ENCODE data around the gene ABCB8. TPM values are rescaled to one million over a fixed set of nuclear protein-coding genes. Genes with fewer than 3 reads are reported as not detected.

The ABCB8 gene
- total RNA-seq, 6 donors from 2014 or later = 38.3 to 58.7 (median 42.5) TPM

DNA sequence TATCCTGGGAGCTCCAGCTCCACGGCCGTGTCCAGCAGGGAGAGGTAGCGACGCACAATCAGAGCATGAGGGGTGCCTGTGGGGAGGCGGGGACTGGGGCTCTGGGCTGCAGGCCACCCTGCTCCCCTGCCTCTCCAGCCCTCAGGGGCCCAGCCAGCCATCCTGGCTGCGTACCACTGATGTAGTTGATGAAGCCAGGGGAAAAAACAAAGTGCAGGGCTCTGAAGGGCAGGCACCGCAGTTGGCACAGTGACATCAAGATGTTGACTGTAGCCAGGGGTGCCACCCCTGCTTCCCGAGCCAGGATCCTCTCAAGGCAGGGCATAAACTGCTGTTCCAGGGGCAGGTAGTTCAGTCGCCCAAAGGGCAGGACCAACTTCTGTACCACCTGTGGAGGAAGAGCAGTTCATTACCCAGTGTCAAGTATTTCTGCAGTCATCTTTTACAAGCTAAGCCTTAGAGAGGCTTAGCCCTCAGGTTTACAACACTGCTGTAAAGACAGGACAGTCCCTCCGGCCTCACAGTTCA, 49.5 kb downstream of the ABCB8 start:
- 77 to 87% methylated on average over 8 to 10 of the region's 10 CpGs for WGBS, 2 donors
- H3K27ac ChIP-seq = no peak overlapping the region
- H3K27me3 ChIP-seq = no peaks in the 10 kb centered on the region
- peaks cover 28 to 43% (median 37%) of the 10 kb centered on the region in 4 donors for H3K4me1 ChIP-seq
- ATAC-seq (ENCODE audit: low FRiP score in 2 of 2) (no peak), DNase-seq (peak in 1 of 2 donors; percentile 52)
- no peaks in the 10 kb centered on the region for H3K9me3 ChIP-seq
- TF ChIP-seq, protein P1, sequence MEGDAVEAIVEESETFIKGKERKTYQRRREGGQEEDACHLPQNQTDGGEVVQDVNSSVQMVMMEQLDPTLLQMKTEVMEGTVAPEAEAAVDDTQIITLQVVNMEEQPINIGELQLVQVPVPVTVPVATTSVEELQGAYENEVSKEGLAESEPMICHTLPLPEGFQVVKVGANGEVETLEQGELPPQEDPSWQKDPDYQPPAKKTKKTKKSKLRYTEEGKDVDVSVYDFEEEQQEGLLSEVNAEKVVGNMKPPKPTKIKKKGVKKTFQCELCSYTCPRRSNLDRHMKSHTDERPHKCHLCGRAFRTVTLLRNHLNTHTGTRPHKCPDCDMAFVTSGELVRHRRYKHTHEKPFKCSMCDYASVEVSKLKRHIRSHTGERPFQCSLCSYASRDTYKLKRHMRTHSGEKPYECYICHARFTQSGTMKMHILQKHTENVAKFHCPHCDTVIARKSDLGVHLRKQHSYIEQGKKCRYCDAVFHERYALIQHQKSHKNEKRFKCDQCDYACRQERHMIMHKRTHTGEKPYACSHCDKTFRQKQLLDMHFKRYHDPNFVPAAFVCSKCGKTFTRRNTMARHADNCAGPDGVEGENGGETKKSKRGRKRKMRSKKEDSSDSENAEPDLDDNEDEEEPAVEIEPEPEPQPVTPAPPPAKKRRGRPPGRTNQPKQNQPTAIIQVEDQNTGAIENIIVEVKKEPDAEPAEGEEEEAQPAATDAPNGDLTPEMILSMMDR (IDR thresholded peaks at IDR 0.05) = no peak
- TF ChIP-seq EP300 (IDR thresholded peaks at IDR 0.05) = no peak
- no peak for TF ChIP-seq POLR2AphosphoS5 (IDR thresholded peaks at IDR 0.05)
- no peak overlapping the region for H3K4me3 ChIP-seq
- H3K36me3 ChIP-seq = peaks cover 6 to 54% (median 38%) of the 10 kb centered on the region in 4 donors

DNA sequence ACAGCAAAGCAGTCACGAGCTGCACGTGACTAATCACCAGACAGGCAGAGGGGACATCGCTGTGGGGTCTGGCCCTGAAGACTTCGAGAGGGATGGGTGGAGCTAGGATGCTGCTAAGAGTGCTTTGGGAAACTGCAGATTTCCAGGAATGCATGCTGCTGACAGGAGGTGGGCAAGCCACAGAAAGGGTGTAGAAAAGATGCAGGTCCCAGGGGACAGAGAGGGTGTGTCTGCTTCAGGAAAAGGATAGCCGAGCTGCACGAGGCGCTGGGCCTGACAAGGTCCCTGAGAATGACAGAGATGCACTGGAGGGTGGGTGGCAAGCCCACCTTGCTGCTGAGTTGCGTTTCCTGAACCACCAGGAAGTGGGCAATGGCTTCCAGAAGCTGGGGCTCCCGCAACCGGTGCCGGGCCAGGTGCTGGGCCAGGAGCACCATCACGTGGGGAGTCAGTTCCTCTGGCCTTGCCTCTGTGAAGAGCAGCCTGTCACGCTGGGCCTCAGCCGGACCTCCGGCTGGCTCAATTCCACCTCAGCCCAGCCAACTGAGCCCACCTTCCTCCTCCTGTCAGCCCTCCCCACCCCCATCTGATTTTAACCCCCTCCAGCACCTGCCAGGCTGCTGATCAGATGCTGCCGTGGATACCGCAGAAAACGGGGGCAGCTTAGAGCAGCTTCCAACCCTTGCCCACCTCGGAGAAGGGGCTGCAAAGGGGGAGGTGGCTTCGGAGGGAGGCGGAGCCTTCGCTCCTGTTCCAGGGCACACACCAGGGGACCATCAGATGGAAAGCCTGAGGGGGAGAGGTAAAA, 50.2 kb downstream of the ABCB8 start:
- no peaks in the 10 kb centered on the region for H3K27me3 ChIP-seq
- H3K4me1 ChIP-seq = peaks cover 28 to 48% (median 39%) of the 10 kb centered on the region in 4 donors
- ATAC-seq (ENCODE audit: low FRiP score in 2 of 2) = no peak
- WGBS, 2 donors = 65 to 67% methylated on average over 22 of the region's 22 CpGs
- peaks cover 5 to 47% (median 32%) of the 10 kb centered on the region in 4 donors for H3K36me3 ChIP-seq
- no peaks in the 10 kb centered on the region for H3K9me3 ChIP-seq
- TF ChIP-seq, protein P1 (IDR thresholded peaks at IDR 0.05) = no peak
- no peak for TF ChIP-seq POLR2A (IDR thresholded peaks at IDR 0.05)
- no peak for TF ChIP-seq POLR2AphosphoS5 (IDR thresholded peaks at IDR 0.05)
- peak in 1 of 2 donors; percentile 69 for DNase-seq
- H3K4me3 ChIP-seq = no peak overlapping the region
- H3K27ac ChIP-seq = peak overlapping the region in 1 of 4 donors; percentile 8

DNA sequence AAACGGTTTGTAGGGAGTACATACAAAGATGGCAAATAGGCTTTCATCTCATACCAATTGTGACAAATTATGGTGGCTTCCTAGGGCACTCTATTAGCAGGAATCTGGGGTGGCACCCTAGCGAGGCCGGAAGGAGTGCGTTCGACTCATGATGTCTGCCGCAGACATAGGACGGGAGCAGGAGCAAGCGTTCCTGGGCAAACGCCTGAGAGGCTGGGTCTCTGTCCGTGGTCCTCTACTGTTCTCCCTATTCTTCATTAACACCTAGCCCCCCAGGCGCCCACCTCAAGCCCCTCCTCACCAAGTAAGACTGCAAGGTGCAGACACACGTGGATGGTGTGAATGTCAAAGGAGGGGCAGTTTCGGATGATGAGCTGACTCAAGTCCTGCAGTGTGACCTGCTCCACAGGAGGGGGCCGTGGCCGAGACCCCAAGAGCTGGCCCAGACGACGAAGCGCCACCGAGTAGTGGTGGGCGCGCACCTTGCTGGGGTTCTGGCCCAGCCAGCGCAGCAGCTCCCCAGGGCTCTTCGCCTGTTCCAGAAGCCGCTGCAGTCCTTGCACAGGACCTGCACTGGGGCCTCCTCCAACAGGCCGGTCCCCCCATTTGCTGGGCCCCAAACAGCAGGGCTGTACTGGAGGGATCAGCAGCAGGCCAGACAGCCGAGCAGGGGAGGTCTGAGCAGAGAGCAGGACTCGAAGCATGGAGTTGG, 51.1 kb downstream of the ABCB8 start:
- TF ChIP-seq EP300 (IDR thresholded peaks at IDR 0.05) (no peak), POLR2AphosphoS5 (IDR thresholded peaks at IDR 0.05) (no peak), POLR2A (IDR thresholded peaks at IDR 0.05) (no peak)
- TF ChIP-seq, protein P1 (IDR thresholded peaks at IDR 0.05) = no peak
- Histone ChIP-seq H3K27ac (peak overlapping the region; percentile 94 to 97 (median 96)), H3K27me3 (no peaks in the 10 kb centered on the region), H3K9me3 (no peaks in the 10 kb centered on the region), H3K4me1 (peaks cover 34 to 53% (median 44%) of the 10 kb centered on the region in 4 donors), H3K36me3 (peaks cover 0 to 38% (median 23%) of the 10 kb centered on the region in 4 donors), H3K4me3 (peak overlapping the region; percentile 70 to 99 (median 88))
- ATAC-seq (ENCODE audit: low FRiP score in 2 of 2) (no peak), DNase-seq (peak in 1 of 2 donors; percentile 73)
- 74 to 78% methylated on average over 24 to 26 of the region's 27 CpGs for WGBS, 2 donors

DNA sequence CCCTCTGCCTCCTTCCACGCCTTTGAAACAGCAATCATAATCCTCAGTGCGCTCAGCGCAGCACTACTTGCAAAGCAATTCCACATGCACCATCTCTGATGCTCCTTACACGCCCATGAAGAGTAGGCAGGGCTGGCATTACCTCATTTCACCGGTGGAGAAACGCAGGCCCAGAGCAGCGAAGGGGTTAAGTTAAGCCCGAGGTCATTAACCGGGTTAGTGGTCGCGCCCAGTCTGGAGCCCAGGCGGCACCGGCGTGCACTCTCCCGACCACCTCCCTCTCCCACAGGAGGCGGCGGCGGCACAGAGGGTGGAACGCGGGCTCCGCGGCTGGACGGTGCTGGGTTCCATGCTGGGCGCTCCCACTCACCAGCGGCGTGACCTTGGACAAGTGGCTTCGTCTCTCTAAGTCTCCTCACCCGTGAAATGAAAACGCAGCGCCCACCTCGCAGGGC, 51.8 kb downstream of the ABCB8 start:
- no peaks in the 10 kb centered on the region for H3K27me3 ChIP-seq
- DNase-seq (no peak), ATAC-seq (ENCODE audit: low FRiP score in 2 of 2) (peak; percentile 0 to 14)
- 2 to 3% methylated on average over 18 to 21 of the region's 31 CpGs for WGBS, 2 donors
- peaks cover 37 to 57% (median 46%) of the 10 kb centered on the region in 4 donors for H3K4me1 ChIP-seq
- H3K9me3 ChIP-seq = no peaks in the 10 kb centered on the region
- H3K4me3 ChIP-seq = peak overlapping the region; percentile 70 to 99 (median 88)
- peaks cover 0 to 31% (median 15%) of the 10 kb centered on the region in 4 donors for H3K36me3 ChIP-seq
- H3K27ac ChIP-seq = peak overlapping the region; percentile 94 to 97 (median 96)
- no peak for TF ChIP-seq POLR2AphosphoS5 (IDR thresholded peaks at IDR 0.05)
- TF ChIP-seq, protein P1 (IDR thresholded peaks at IDR 0.05) = no peak
- TF ChIP-seq POLR2A (IDR thresholded peaks at IDR 0.05) = no peak
- TF ChIP-seq EP300 (IDR thresholded peaks at IDR 0.05) = no peak

Data from upper lobe of left lung (tissue), 6 donors.